Tibial nerve (tissue), 4 donors: Measurements from ENCODE around the gene FHAD1. TPM values are rescaled to one million over a fixed set of nuclear protein-coding genes. Genes with fewer than 3 reads are reported as not detected.

Experiments used
- DNase-seq, 2 donors: peaks; one replicate each; pipeline ENCODE4 v3.0.0-alpha.2; 2019; ENCODE audit warnings: low spot score in 2 of 2
- H3K27ac ChIP-seq, 4 donors: fragments of 200-600 bp; sonication (generic) in 3 of 4; one replicate each; pipeline ENCODE4 v1.5.1; 2017 to 2019; ENCODE audit warnings: mild to moderate bottlenecking in 1 of 4
- H3K27me3 ChIP-seq, 2 donors: fragments of 200-600 bp; sonication (generic) in 1 of 2; one replicate each; pipeline versions ENCODE4 v1.5.1 to v1.6.0; 2017 to 2019
- H3K36me3 ChIP-seq, 3 donors: fragments of 200-600 bp; sonication (generic); one replicate each; pipeline ENCODE4 v1.5.1; 2018 to 2019
- H3K4me1 ChIP-seq, 4 donors: fragments of 200-600 bp; sonication (generic) in 3 of 4; one replicate each; pipeline ENCODE4 v1.5.1; 2017 to 2019
- H3K4me3 ChIP-seq, 4 donors: fragments of 200-600 bp; sonication (generic) in 3 of 4; one replicate each; pipeline ENCODE4 v1.5.1; 2017 to 2019; ENCODE audit warnings: mild to moderate bottlenecking in 1 of 4, moderate library complexity in 1 of 4
- H3K9me3 ChIP-seq, 4 donors: fragments of 200-600 bp; sonication (generic) in 3 of 4; one replicate each; pipeline ENCODE4 v1.5.1; 2017 to 2019
- EP300 ChIP-seq, 2 donors: sonication (generic); formaldehyde crosslinking; IDR thresholded peaks; one replicate each; pipeline ENCODE4 v1.6.1; 2017; ENCODE audit warnings: antibody characterized with exemption in 2 of 2, mild to moderate bottlenecking in 1 of 2
- POLR2A ChIP-seq, 2 donors: fragments of 450-650 bp; IDR thresholded peaks; one replicate each; pipeline ENCODE4 v1.6.1; 2017; ENCODE audit warnings: antibody characterized with exemption in 2 of 2, mild to moderate bottlenecking in 2 of 2, moderate library complexity in 2 of 2
- WGBS, 2 donors: methylation state at CpG; one replicate each; pipeline ENCODE4 v1.1.5; 2018; 5-methylcytosine and 5-hydroxymethylcytosine counted together
- total RNA-seq, 4 donors: library from RNA; depleted of rRNA; stranded (reverse); fragments of >200 nt; gene quantifications; one replicate each; pipeline ENCODE4 v1.1.0, GENCODE V29; 2016
- TF ChIP-seq, protein P1 (sequence below), 5 experiments: fragments of 200-600 bp in 3 of 5; fragments of 450-650 bp in 2 of 5; sonication (generic) in 3 of 5; IDR thresholded peaks; one replicate each; pipeline ENCODE4 v1.5.1; 2016 to 2019; ENCODE audit warnings: antibody characterized with exemption in 5 of 5, mild to moderate bottlenecking in 3 of 5, moderate library complexity in 2 of 5

Gene FHAD1
- total RNA-seq, 4 donors from 2014 or later, result 0.30 to 0.63 TPM; not detected in 2

DNA sequence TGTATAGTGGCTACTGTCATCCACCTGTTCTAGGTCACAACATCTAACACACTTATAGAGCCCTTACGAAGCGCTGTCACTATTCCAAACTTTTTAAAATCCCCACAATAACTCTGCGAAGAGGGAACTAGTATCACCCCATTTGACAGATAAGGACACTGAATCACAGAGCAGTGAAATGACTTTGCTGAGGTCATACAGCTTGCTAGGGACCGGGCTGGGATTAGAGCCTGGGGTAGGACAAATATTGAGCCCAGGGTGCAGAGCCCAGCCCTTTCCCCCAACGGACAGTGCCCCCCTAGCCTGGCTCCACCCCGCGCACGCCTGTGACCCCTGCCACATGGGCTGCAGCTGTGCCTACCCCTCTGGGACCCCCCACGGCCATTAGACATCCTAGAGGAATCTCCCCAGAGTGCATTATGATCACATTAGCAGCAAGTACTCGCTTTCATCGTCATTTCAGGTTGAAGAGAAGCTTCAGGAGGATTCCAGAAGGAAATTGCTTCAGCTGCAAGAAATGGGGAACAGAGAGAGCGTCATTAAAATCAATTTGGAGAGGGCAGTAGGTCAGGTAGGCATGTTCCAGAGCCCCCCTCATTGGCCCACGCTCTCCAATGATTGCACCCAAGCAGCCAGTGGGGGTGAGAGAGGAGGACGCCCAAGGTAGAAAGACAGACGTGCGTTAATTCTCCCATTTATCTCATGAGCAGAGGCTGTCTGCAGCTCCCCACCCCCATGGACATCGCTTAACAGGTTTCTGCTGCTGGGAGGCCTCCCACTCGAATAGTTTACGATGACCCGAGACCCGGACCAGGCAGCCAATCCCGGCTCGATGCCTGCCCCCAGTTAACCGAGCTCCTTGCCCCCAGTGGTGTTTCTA, 77.2 kb downstream of the FHAD1 start:
- Histone ChIP-seq H3K36me3 (no peaks in the 10 kb centered on the region), H3K9me3 (peaks cover 0 to 12% (median 0%) of the 10 kb centered on the region in 4 donors), H3K27ac (no peak overlapping the region), H3K27me3 (peaks cover 0 to 4% of the 10 kb centered on the region in 2 donors), H3K4me3 (no peak overlapping the region), H3K4me1 (peaks cover 0 to 37% (median 15%) of the 10 kb centered on the region in 4 donors)
- TF ChIP-seq EP300 (IDR thresholded peaks at IDR 0.05), result no peak
- TF ChIP-seq, protein P1, sequence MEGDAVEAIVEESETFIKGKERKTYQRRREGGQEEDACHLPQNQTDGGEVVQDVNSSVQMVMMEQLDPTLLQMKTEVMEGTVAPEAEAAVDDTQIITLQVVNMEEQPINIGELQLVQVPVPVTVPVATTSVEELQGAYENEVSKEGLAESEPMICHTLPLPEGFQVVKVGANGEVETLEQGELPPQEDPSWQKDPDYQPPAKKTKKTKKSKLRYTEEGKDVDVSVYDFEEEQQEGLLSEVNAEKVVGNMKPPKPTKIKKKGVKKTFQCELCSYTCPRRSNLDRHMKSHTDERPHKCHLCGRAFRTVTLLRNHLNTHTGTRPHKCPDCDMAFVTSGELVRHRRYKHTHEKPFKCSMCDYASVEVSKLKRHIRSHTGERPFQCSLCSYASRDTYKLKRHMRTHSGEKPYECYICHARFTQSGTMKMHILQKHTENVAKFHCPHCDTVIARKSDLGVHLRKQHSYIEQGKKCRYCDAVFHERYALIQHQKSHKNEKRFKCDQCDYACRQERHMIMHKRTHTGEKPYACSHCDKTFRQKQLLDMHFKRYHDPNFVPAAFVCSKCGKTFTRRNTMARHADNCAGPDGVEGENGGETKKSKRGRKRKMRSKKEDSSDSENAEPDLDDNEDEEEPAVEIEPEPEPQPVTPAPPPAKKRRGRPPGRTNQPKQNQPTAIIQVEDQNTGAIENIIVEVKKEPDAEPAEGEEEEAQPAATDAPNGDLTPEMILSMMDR (IDR thresholded peaks at IDR 0.05), result no peak
- no peak for TF ChIP-seq POLR2A (IDR thresholded peaks at IDR 0.05)
- WGBS, 2 donors, result 50 to 51% methylated on average over 23 to 24 of the region's 24 CpGs
- DNase-seq, result no peak

DNA sequence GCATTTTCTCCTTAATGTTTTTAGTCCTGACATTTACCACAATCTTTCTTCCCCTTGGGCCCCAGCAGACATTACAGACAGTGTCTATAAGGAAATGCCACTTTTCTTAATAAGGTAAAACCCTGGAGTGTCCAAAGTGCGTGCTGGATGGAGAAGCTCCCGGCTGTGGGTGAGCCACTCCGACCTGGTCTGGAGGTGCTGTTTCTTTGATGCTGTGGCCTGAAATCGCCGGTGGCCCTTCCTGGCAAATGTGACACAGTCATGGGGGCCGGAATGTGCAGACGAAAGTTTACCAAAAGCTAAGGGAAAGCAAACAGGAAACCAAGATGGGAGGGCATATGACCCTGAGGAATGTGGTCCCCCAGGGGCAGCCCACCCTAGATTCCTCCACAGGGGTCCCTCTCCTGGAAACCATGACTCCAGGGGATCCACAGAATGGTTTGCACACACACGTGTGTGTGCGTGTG, 77.9 kb downstream of the FHAD1 start:
- peaks cover 0 to 44% (median 20%) of the 10 kb centered on the region in 4 donors for H3K4me1 ChIP-seq
- no peak overlapping the region for H3K4me3 ChIP-seq
- H3K27ac ChIP-seq, result peak overlapping the region in 1 of 4 donors; percentile 7
- peaks cover 0 to 11% (median 0%) of the 10 kb centered on the region in 4 donors for H3K9me3 ChIP-seq
- no peak for DNase-seq
- WGBS, 2 donors, result 71 to 72% methylated on average over 9 of the region's 9 CpGs
- H3K27me3 ChIP-seq, result peaks cover 0 to 4% of the 10 kb centered on the region in 2 donors
- H3K36me3 ChIP-seq, result no peaks in the 10 kb centered on the region
- TF ChIP-seq, protein P1 (IDR thresholded peaks at IDR 0.05), result no peak
- no peak for TF ChIP-seq POLR2A (IDR thresholded peaks at IDR 0.05)
- TF ChIP-seq EP300 (IDR thresholded peaks at IDR 0.05), result no peak

DNA sequence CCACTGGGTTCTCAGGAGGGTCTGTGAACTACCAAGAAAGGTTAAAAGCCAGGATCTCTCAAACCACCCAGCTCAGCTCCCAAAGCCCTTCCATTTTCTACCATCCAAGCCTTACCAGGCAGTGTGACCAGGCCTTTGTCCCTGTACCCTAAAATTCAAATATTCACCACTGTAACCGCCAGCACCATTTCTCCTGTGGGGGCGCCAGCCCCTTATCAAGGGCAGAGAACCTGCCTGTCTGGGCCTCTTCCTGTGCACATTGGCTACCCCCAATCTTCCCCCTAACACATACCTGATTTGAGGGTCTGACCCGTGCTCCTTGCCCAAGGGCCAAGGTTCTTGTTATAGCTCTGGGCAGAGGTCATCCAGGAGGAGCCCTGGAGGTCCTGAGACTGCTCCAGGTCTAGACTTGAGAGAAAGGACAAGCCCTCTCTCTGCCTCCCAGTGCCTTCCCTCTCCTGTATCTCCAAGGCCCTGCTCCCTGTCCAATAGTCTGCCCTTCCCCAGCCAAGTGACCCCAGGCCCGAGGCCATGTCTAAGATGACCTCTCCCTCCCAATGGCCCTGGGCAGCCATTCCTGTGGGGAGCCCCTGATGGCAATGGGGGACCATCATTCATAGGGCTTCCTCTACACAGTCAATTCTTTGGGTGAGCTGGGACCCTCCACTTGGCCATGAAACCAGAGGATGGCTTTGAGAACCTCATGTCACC, 78.5 kb downstream of the FHAD1 start:
- no peak overlapping the region for H3K4me3 ChIP-seq
- no peaks in the 10 kb centered on the region for H3K36me3 ChIP-seq
- H3K4me1 ChIP-seq, result peaks cover 0 to 48% (median 20%) of the 10 kb centered on the region in 4 donors
- DNase-seq, result no peak
- WGBS, 2 donors, result 94 to 95% methylated on average over 4 of the region's 4 CpGs
- TF ChIP-seq POLR2A (IDR thresholded peaks at IDR 0.05) (no peak), EP300 (IDR thresholded peaks at IDR 0.05) (no peak)
- TF ChIP-seq, protein P1 (IDR thresholded peaks at IDR 0.05), result no peak
- peaks cover 0 to 5% (median 0%) of the 10 kb centered on the region in 4 donors for H3K9me3 ChIP-seq
- H3K27ac ChIP-seq, result no peak overlapping the region
- H3K27me3 ChIP-seq, result peaks cover 0 to 4% of the 10 kb centered on the region in 2 donors

DNA sequence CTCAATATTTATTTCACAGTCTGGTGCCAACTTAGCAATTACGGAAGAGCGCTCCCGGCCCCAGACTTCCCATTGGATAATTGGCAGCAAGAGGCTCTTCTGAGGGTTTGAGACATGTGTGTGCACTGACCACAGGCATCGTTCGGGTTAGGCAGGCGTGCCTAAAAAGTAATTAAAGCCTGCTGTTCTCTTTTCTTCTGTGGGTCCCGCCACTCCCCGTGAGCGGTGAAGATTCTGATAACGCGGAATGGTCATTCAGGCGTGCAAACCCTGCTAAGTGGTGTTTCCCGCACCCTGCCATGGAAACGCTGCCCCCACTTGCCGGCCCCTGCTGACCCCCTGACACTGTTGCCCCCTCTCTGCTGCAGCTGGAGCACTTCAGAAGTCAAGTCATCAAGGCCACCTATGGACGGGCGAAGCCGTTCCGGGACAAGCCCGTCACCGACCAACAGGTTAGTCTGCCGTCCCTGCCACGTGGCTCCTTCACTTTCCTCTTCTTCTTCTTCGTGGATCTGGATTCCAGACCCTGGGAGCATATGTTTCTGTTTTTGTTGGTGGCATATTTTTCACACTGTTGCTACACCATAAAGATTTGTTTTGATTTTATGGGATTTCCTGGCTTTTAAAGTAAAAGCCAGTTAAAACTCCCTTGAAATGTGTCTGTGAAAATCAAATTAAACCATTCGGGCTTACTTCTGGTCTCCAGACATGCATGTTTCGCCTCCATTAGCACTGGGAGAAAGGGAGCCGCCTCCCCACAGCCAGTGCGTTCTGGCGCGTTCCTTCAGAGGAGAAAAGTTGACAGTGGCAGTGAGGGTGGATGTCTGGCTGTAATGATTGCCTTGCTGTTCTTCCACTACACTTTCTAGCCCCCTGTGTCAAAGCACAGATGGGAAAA, 79.9 kb downstream of the FHAD1 start:
- peak overlapping the region in 1 of 4 donors; percentile 38 for H3K27ac ChIP-seq
- no peak for DNase-seq
- WGBS, 2 donors, result 35 to 51% methylated on average over 29 to 30 of the region's 30 CpGs
- H3K4me3 ChIP-seq, result peak overlapping the region in 1 of 4 donors; percentile 1
- H3K27me3 ChIP-seq, result peaks cover 0 to 4% of the 10 kb centered on the region in 2 donors
- H3K4me1 ChIP-seq, result peaks cover 0 to 48% (median 20%) of the 10 kb centered on the region in 4 donors
- no peaks in the 10 kb centered on the region for H3K9me3 ChIP-seq
- no peaks in the 10 kb centered on the region for H3K36me3 ChIP-seq
- no peak for TF ChIP-seq POLR2A (IDR thresholded peaks at IDR 0.05)
- no peak for TF ChIP-seq EP300 (IDR thresholded peaks at IDR 0.05)
- TF ChIP-seq, protein P1 (IDR thresholded peaks at IDR 0.05), result no peak
